Keratinocyte (primary cell): ENCODE measurements around the gene GBA3. TPM values are rescaled to one million over a fixed set of nuclear protein-coding genes. Genes with fewer than 3 reads are reported as not detected.

ENCODE experiments used
- DNase-seq: peaks from one replicate; pipeline ENCODE4 v3.0.0-alpha.2; 2011; ENCODE audit warnings: low read depth, missing footprints, low spot score
- FAIRE-seq: peaks from 2 replicates; lab custom pipeline; 2011; peaks lifted over from hg19 to GRCh38; lab: Jason Lieb, UNC
- H2AFZ ChIP-seq: 2 replicates; pipeline ENCODE4 v1.6.0; 2012; ENCODE audit warnings: low read length, control low read depth, inconsistent platforms; ENCODE audit not compliant: control insufficient read depth
- H3K27ac ChIP-seq: 2 replicates; pipeline ENCODE4 v1.5.1; 2011; ENCODE audit warnings: low read length; ENCODE audit not compliant: control insufficient read depth, insufficient read depth
- H3K27me3 ChIP-seq: 3 replicates; pipeline ENCODE4 v1.6.0; 2011; ENCODE audit warnings: low read length; ENCODE audit not compliant: control insufficient read depth, insufficient read depth; ENCODE audit errors: extremely low read depth
- H3K36me3 ChIP-seq, 2 experiments: 2 replicates in 1 of 2; 3 replicates in 1 of 2; pipeline ENCODE4 v1.5.1; 2011; ENCODE audit warnings: low read length in 2 of 2, mild to moderate bottlenecking in 1 of 2; ENCODE audit not compliant: control insufficient read depth in 2 of 2, insufficient read depth in 2 of 2; ENCODE audit errors: extremely low read depth in 1 of 2
- H3K4me1 ChIP-seq: 3 replicates; pipeline ENCODE4 v1.5.1; 2011; ENCODE audit warnings: low read length; ENCODE audit not compliant: control insufficient read depth, insufficient read depth; ENCODE audit errors: extremely low read depth
- H3K4me2 ChIP-seq: 3 replicates; pipeline ENCODE4 v1.6.0; 2011; ENCODE audit warnings: low read depth, low read length; ENCODE audit not compliant: control insufficient read depth, insufficient read depth; ENCODE audit errors: extremely low read depth
- H3K4me3 ChIP-seq, 3 experiments: fragments of 200-600 bp in 1 of 3; sonication (generic) in 1 of 3; 2 replicates in 2 of 3; 3 replicates in 1 of 3; pipeline ENCODE4 v1.5.1; 2011 to 2016; ENCODE audit warnings: low read length in 3 of 3, mild to moderate bottlenecking in 3 of 3, control low read depth in 2 of 3, inconsistent platforms in 1 of 3, low read depth in 1 of 3, mixed read lengths in 1 of 3, mixed run types in 1 of 3, moderate library complexity in 1 of 3; ENCODE audit not compliant: control insufficient read depth in 2 of 3, insufficient read depth in 2 of 3; ENCODE audit errors: extremely low read depth in 1 of 3
- H3K79me2 ChIP-seq: 2 replicates; pipeline ENCODE4 v1.6.0; 2012; ENCODE audit warnings: low read length; ENCODE audit not compliant: control insufficient read depth, insufficient read depth
- H3K9ac ChIP-seq: 3 replicates; pipeline ENCODE4 v1.6.0; 2011; ENCODE audit warnings: low read length; ENCODE audit not compliant: control insufficient read depth, insufficient read depth; ENCODE audit errors: extremely low read depth
- H3K9me1 ChIP-seq: 3 replicates; pipeline ENCODE4 v1.6.0; 2011; ENCODE audit warnings: low read length; ENCODE audit not compliant: control insufficient read depth, insufficient read depth; ENCODE audit errors: extremely low read depth
- H3K9me3 ChIP-seq: 2 replicates; pipeline ENCODE4 v1.5.1; 2012; ENCODE audit warnings: low read depth, low read length; ENCODE audit not compliant: control insufficient read depth
- H4K20me1 ChIP-seq: 3 replicates; pipeline ENCODE4 v1.6.0; 2011; ENCODE audit warnings: low read length; ENCODE audit not compliant: control insufficient read depth, insufficient read depth; ENCODE audit errors: extremely low read depth
- CTCF ChIP-seq, 3 experiments: IDR thresholded peaks in 1 of 3; conservative IDR thresholded peaks in 1 of 3; optimal IDR thresholded peaks in 1 of 3; 2 replicates in 2 of 3; 3 replicates in 1 of 3; pipeline versions ENCODE3 to v1.5.1; 2011; ENCODE audit warnings: low read length in 3 of 3, mild to moderate bottlenecking in 3 of 3, moderate library complexity in 2 of 3, control low read depth in 1 of 3, inconsistent platforms in 1 of 3; ENCODE audit not compliant: insufficient read depth in 2 of 3; ENCODE audit errors: extremely low read depth in 1 of 3
- EZH2 ChIP-seq: IDR thresholded peaks from one replicate; pipeline ENCODE4 v1.6.1; 2012; ENCODE audit warnings: inconsistent platforms, mild to moderate bottlenecking, low read length, moderate library complexity
- dilution Hi-C: fragments of 300-500 bp; cut with MboI; formaldehyde crosslinking; loops from one replicate; pipeline ENCODE4 v1.7.0; 2020; ENCODE audit warnings: low sequenced_read_pairs; ENCODE audit not compliant: extremely low pct_ligation_motif_present
- polyA plus RNA-seq, 5 experiments: library from polyadenylated mRNA; depleted of rRNA in 3 of 5; stranded (reverse) in 3 of 5; stranded (forward) in 1 of 5; unstranded in 1 of 5; fragments of >200 nt; gene quantifications; 1 replicate in 1 of 5; 2 replicates in 3 of 5; 3 replicates in 1 of 5; pipeline versions ENCODE4 v1.2.1 to v1.2.3, GENCODE V29; 2011 to 2012; ENCODE audit warnings: missing spikeins in 2 of 5, low read depth in 1 of 5, low replicate concordance in 1 of 5

The GBA3 gene
- polyA plus RNA-seq, 1 donor (not counting 4 experiments of a cell fraction or from before 2014, with no cell fraction given): not detected

GRCh38 chr4:22683726-22684125 lies 9.0 kb upstream of the GBA3 start:
- no peak for FAIRE-seq
- Histone ChIP-seq H3K27me3 (no peaks in the 10 kb centered on the region), H3K9me3 (no peaks in the 10 kb centered on the region), H3K27ac (no peak overlapping the region), H3K9me1 (no peaks in the 10 kb centered on the region), H3K4me2 (no peak overlapping the region), H3K4me1 (peaks cover 3% of the 10 kb centered on the region), H3K9ac (no peak overlapping the region), H3K79me2 (no peaks in the 10 kb centered on the region), H3K36me3 (no peaks in the 10 kb centered on the region), H4K20me1 (no peaks in the 10 kb centered on the region), H3K4me3 (no peak overlapping the region), H2AFZ (no peak overlapping the region)
- TF ChIP-seq CTCF (optimal IDR thresholded peaks at IDR 0.05 in 1 of 3, IDR thresholded peaks at IDR 0.05 in 1 of 3, conservative IDR thresholded peaks at IDR 0.05 in 1 of 3; ENCODE audit: extremely low read depth in 1 of 3, insufficient read depth in 2 of 3, low read length in 3 of 3) (no peak), EZH2 (no peak)
- dilution Hi-C loops: no loop called here
- DNase-seq: no peak

- no peaks in the 10 kb centered on the region for H4K20me1 ChIP-seq
- no peak overlapping the region for H3K27ac ChIP-seq
- FAIRE-seq (no peak), DNase-seq (no peak)
- H3K9me1 ChIP-seq: no peaks in the 10 kb centered on the region
- H3K79me2 ChIP-seq: no peaks in the 10 kb centered on the region
- TF ChIP-seq EZH2 (no peak), CTCF (optimal IDR thresholded peaks at IDR 0.05 in 1 of 3, IDR thresholded peaks at IDR 0.05 in 1 of 3, conservative IDR thresholded peaks at IDR 0.05 in 1 of 3; ENCODE audit: extremely low read depth in 1 of 3, insufficient read depth in 2 of 3, low read length in 3 of 3) (no peak)
- dilution Hi-C loops: no loop called here
- peaks cover 3% of the 10 kb centered on the region for H3K4me1 ChIP-seq
- H3K4me3 ChIP-seq: no peak overlapping the region
- H3K4me2 ChIP-seq: no peak overlapping the region
- H3K36me3 ChIP-seq: no peaks in the 10 kb centered on the region
- H3K9me3 ChIP-seq: no peaks in the 10 kb centered on the region
- H3K9ac ChIP-seq: no peak overlapping the region
- no peaks in the 10 kb centered on the region for H3K27me3 ChIP-seq
- H2AFZ ChIP-seq: no peak overlapping the region
These were observed 6.6 kb upstream of the GBA3 start for GRCh38 chr4:22686141-22686540.
